Endothelial cell of umbilical vein (primary cell): ENCODE data around the gene NAGLU.

Source experiments
- CTCF ChIP-seq, 2 donors: IDR thresholded peaks; 1 replicate in 1 of 2; 2 replicates in 1 of 2; pipeline ENCODE4 v1.5.1; 2011; ENCODE audit warnings: low read length in 2 of 2, mild to moderate bottlenecking in 2 of 2, moderate library complexity in 2 of 2, control low read depth in 1 of 2, inconsistent platforms in 1 of 2, low read depth in 1 of 2; ENCODE audit not compliant: insufficient read depth in 1 of 2; ENCODE audit errors: extremely low read depth in 1 of 2
- FOS ChIP-seq: IDR thresholded peaks from 2 replicates; pipeline ENCODE4 v1.6.1; 2011; ENCODE audit warnings: mild to moderate bottlenecking, low read length, moderate library complexity, borderline replicate concordance; ENCODE audit not compliant: insufficient read depth
- GATA2 ChIP-seq: IDR thresholded peaks from 2 replicates; pipeline ENCODE4 v1.7.0; 2011; ENCODE audit warnings: low read depth, mild to moderate bottlenecking, moderate library complexity, mixed read lengths, low read length; ENCODE audit not compliant: insufficient read length, insufficient read depth
- POLR2A ChIP-seq: IDR thresholded peaks from 2 replicates; pipeline ENCODE4 v1.6.1; 2012; ENCODE audit warnings: low read depth, mild to moderate bottlenecking, control low read depth, low read length

- no peak for TF ChIP-seq CTCF (IDR thresholded peaks at IDR 0.05; ENCODE audit: extremely low read depth in 1 of 2, insufficient read depth in 1 of 2, low read depth in 1 of 2, low read length in 2 of 2)
- TF ChIP-seq POLR2A: no peak
- TF ChIP-seq GATA2: no peak
- no peak for TF ChIP-seq FOS
These were observed 17.2 kb downstream of the NAGLU start for GRCh38 chr17:42553161-42553818.
